HG02884 (cell line): ENCODE results near the gene TNFSF15.
"Not testable (repeated sequence)": the region's sequence is repeated elsewhere in the genome, so short reads cannot be mapped to it uniquely, and the experiment has no call there.

Experiments
- ATAC-seq: cut with Tn5 transposase; IDR thresholded peaks from one replicate; pipeline ENCODE4 v1.9.1; 2021; ENCODE audit warnings: mild to moderate bottlenecking, moderate library complexity; ENCODE audit not compliant: unreplicated experiment

Gene TNFSF15

DNA sequence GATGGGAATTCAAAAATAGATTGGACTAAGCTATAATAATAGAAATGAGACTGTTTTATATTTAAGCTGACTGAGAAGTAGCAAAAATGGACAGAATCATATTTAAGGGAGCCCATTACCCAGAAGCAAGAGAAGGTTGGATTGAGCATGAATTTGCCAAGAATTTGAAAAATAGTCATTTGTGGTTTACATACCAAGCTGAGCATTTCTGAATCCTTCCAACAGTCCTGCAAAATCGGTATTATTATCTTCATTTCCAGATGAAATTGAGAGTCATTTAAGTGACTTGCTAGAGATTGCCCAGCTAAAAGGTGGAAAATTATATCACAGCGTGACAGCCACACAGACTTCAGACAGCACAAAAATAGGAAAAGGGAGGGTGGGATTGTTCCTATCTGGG, 48.4 kb downstream of the TNFSF15 start:
- ATAC-seq, result no peak

- ATAC-seq, result no peak
Observed at GRCh38 chr9:114756920-114757319, 48.9 kb downstream of the TNFSF15 start.

DNA sequence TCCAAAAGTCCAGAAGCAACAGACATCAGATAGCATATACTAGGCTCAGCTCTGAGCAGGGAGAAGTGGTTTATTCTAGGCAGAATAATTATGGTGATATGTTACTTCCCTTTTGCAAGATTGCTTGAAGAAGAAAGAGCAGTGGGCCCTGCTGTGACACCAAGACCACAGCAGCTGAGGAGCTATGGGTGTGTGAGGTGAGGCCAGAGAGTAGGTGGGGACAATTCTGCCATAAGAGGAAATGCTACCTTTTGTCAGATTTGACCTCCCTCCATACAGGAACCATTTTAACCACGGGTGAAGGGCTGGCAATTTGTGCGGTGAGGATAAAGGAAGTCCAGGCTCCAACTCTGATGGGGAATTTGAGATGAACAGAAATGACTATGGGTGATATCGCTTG, 51.3 kb downstream of the TNFSF15 start:
- ATAC-seq, result no peak

GRCh38 chr9:114746591-114747346, 59.1 kb downstream of the TNFSF15 start:
- ATAC-seq, result no peak

GRCh38 chr9:114745879-114746550, 59.8 kb downstream of the TNFSF15 start:
- no peak for ATAC-seq

- no peak for ATAC-seq
Observed at GRCh38 chr9:114745108-114745848, 60.6 kb downstream of the TNFSF15 start.

DNA sequence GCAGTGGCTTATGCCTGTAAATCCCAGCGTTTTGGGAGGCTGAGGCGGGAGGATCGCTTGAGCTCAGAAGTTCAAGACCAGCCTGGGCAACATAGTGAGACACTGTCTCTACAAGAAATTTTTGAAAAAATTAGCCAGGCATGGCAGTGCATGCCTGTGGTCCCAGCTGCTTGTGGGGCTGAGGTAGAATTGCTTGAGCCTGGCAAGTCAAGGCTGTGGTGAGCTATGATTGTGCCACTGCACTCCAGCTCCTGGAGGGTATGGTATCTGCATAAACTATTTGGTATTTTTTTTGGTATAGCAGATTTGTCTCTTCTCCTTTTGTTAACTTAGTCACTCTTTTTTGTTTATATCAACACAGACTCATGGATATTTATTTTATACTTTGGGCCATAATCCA, 62.4 kb downstream of the TNFSF15 start:
- ATAC-seq, result no peak

DNA sequence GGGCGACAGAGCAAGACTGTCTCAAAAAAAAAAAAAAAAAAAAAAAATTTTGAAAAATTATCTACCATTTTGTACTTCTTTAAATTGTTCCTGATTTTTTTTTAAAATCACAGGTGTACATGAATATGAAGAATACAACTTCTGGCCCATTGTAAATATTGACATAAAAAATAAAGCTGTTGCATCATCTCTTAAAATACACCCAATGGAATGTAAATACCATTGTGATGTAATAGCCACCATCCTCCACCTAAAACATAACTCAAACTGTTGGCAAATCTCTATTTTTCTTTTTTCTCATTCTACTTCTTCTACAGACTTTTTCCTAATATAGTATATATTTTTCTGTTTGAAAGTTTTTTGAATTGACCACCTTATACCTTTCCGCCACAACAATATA, 62.9 kb downstream of the TNFSF15 start:
- no peak for ATAC-seq

DNA sequence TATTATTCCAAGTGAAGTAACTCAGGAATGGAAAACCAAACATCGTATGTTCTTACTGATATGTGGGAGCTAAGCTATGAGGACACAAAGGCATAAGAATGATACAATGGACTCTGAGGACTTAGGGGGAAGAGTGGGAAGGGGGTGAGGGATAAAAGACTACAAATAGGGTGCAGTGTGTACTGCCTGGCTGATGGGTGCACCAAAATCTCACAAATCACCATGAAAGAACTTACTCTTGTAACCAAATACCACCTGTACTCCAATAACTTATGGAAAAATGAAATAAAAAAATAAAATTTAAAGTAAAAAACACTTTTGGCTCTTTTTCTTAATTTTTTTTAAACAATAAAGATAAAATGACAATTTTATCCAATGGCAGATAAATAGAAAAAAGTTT, 64.3 kb downstream of the TNFSF15 start:
- ATAC-seq, result not testable (repeated sequence)

DNA sequence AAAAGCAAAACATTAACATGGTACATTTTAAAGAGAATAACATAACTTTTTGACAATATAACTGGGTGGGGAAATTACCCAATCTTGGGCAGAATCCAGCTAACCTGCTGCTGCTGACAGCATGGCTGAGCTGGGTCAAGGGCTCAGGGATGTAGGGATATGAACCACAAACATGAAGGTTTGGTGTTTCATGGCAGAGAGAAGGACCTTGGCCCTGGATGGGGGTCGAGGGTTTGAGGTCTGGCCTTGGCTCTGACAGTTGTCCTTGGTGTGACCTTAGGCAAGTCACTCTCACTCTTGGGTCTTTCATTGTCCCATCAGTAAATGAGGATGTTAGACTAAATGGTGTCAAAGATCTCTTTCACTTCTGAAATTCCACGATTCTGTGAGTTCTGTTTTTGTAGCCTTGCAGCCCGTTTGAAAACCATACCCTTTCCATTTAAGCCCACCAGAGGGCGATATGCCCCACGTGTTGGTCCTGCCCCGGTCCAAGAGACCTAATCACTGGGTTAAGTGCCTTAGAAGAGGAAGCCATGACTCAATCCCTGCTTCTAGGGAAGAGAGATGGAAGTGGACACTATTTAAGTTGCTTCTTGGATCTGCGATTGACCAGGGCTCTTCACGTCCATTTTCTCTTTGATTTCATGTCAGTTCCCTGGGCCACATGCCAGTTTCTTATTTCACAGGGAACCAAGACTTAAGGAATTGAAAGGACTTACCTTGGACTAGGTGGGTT, 67.1 kb downstream of the TNFSF15 start:
- no peak for ATAC-seq

- ATAC-seq, result no peak
Observed at GRCh38 chr9:114737847-114738246, 68.0 kb downstream of the TNFSF15 start.

- no peak for ATAC-seq
Observed at GRCh38 chr9:114737118-114737517, 68.7 kb downstream of the TNFSF15 start.

DNA sequence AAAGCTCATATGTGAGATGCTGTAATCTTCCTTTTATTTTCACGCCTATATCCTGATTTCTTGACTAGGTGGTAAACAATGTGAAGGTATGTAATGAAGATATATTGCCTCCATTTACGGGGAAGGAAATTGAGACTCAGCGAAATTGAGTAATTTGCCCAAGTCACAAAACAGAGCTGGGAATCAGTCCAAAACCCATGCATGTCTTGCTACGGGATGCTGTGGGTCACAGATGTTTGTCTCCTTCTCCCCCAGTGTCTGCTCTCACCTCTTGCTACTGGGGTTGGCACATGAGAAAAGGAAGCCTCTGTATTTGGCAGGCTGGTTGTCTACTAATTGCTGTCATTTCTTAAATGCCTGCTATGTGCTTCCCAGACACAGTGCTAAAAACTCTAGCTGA, 70.1 kb downstream of the TNFSF15 start:
- ATAC-seq, result no peak

- ATAC-seq, result not testable (repeated sequence)
Observed at GRCh38 chr9:114735139-114735538, 70.7 kb downstream of the TNFSF15 start.
